ENCODE measurements around the gene H6PD. TPM values are rescaled to one million over a fixed set of nuclear protein-coding genes. Genes with fewer than 3 reads are reported as not detected.

H6PD gene
- total and polyA plus RNA-seq, 8 donors, result 3.2 to 54.3 (median 22.7) TPM

DNA sequence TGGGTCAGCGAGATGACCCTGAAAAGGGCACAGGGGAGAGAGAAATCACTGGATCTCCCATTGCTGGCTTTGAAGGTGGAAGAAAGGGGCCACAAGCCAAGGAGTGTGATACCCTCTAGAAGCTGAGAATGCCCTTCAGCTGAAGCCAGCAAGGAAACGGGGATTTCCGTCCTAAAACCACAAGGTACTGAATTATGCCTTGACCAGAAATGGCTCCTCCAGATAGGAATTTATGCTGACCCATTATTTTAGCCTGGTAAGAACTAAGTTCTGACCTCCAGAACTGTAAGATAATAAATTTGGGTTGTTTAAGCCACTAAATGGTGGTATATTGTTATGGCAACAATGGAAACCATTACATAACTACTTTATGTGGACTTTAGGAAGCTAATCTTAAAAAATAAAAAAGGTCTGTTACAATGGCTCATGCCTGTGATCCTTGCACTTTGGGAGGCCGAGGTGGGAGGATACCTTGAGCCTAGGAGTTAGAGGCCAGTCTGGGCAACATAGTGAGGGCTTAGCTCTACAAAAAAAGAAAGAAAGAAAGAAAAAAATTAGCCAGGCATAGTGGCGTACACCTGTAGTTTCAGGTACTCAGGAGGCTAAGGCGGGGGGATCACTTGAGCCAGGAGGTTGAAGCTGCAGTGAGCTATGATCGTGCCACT lies 3.6 kb upstream of the H6PD start:
- H3K4me3 ChIP-seq, result no peak overlapping the region
- peaks cover 0 to 10% (median 0%) of the 10 kb centered on the region in 3 donors for H3K27me3 ChIP-seq
- peaks cover 21 to 31% (median 22%) of the 10 kb centered on the region in 4 donors for H3K4me1 ChIP-seq
- no peaks in the 10 kb centered on the region for H3K9me3 ChIP-seq
- no peak for TF ChIP-seq POLR2AphosphoS5 (IDR thresholded peaks at IDR 0.05)
- TF ChIP-seq EP300 (IDR thresholded peaks at IDR 0.05), result no peak
- TF ChIP-seq POLR2A (IDR thresholded peaks at IDR 0.05), result no peak
- no peak for TF ChIP-seq CTCF (IDR thresholded peaks at IDR 0.05)
- no peak overlapping the region for H3K27ac ChIP-seq
- no peaks in the 10 kb centered on the region for H3K36me3 ChIP-seq
- intact Hi-C loops (cut with DNase I; ENCODE audit: low total_unique reads), result no loop called here
- DNase-seq, result no peak
- WGBS, 5 donors, result 85 to 90% (median 88%) methylated on average over 7 of the region's 7 CpGs

DNA sequence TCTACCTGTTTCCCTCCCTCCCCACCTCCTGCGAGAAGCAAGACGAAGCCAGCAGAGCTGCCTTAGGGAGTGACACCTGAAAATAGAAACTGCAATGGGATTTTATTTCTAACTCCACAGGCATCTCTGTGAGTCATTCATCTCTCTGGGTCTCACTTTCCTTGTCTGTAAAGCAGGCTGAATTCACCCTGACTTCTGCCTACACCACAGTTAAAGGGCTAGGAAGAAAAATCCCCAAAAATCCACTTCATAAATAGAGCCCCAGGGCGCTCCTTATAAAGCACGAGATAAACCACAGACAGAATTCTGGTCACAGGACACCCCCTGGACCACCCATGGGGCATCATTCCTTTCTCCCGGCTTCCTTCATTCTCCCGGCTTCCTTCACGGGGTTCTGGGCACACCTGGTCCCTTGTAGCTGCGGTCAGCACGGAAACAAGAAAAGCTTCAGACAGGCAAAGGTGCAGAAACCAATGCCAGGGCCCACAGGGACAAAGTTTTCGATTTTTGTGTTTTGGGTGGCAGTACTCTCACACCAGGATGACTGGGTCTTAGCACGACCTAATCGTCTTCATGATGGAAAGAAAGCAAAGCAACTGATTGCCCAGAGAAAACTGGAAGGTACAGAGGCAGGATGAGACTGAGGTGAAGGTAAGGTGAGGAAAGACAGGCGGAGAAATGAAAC lies 2.8 kb upstream of the H6PD start:
- no peak for TF ChIP-seq EP300 (IDR thresholded peaks at IDR 0.05)
- TF ChIP-seq POLR2A (IDR thresholded peaks at IDR 0.05), result no peak
- no peak for TF ChIP-seq CTCF (IDR thresholded peaks at IDR 0.05)
- TF ChIP-seq POLR2AphosphoS5 (IDR thresholded peaks at IDR 0.05), result no peak
- Histone ChIP-seq H3K27ac (peak overlapping the region in 3 of 5 donors; percentile 65 to 98 (median 97)), H3K4me3 (no peak overlapping the region), H3K4me1 (peaks cover 29 to 39% (median 30%) of the 10 kb centered on the region in 4 donors), H3K27me3 (peaks cover 0 to 2% (median 0%) of the 10 kb centered on the region in 3 donors), H3K36me3 (no peaks in the 10 kb centered on the region), H3K9me3 (no peaks in the 10 kb centered on the region)
- no peak for DNase-seq
- WGBS, 5 donors, result 61 to 72% (median 63%) methylated on average over 13 of the region's 13 CpGs
- intact Hi-C loops (cut with DNase I; ENCODE audit: low total_unique reads), result no loop called here

GRCh38 chr1:9233241-9233941 lies 1.2 kb upstream of the H6PD start:
- intact Hi-C loops (cut with DNase I; ENCODE audit: low total_unique reads), result no loop called here
- TF ChIP-seq EP300 (IDR thresholded peaks at IDR 0.05) (peak; percentile 93), CTCF (IDR thresholded peaks at IDR 0.05) (no peak), POLR2A (IDR thresholded peaks at IDR 0.05) (no peak), POLR2AphosphoS5 (IDR thresholded peaks at IDR 0.05) (peak; percentile 87 to 88 (median 88))
- 55 to 66% (median 60%) methylated on average over 16 to 20 of the region's 20 CpGs for WGBS, 5 donors

DNA sequence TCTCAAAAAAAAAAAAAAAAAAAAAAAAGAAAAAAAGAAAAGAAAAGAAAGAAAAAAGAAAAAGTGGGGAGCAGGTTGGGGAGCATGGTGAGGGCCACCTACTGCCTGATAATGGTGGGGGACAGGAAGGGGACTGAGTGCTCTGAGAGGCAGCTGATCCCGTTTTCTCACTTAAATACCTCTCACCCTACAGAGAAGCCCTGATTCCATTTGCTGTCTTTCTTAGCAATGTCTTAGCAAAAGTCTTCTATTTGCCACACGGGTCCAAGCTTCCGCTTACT lies 692 bp upstream of the H6PD start:
- intact Hi-C loops (cut with DNase I; ENCODE audit: low total_unique reads), result no loop called here
- H3K9me3 ChIP-seq, result no peaks in the 10 kb centered on the region
- peak overlapping the region; percentile 88 to 98 (median 96) for H3K27ac ChIP-seq
- no peaks in the 10 kb centered on the region for H3K27me3 ChIP-seq
- no peak for TF ChIP-seq CTCF (IDR thresholded peaks at IDR 0.05)
- no peak for TF ChIP-seq EP300 (IDR thresholded peaks at IDR 0.05)
- no peak for TF ChIP-seq POLR2AphosphoS5 (IDR thresholded peaks at IDR 0.05)
- no peak for TF ChIP-seq POLR2A (IDR thresholded peaks at IDR 0.05)
- peaks cover 46 to 60% (median 50%) of the 10 kb centered on the region in 4 donors for H3K4me1 ChIP-seq
- WGBS, 5 donors, result 27 to 50% (median 37%) methylated on average over 3 of the region's 3 CpGs
- H3K36me3 ChIP-seq, result no peaks in the 10 kb centered on the region
- DNase-seq, result no peak
- H3K4me3 ChIP-seq, result peak overlapping the region; percentile 48 to 69 (median 57)

More at GRCh38 chr1:9233241-9233941, 1.2 kb upstream of the H6PD start:
- Histone ChIP-seq H3K27me3 (no peaks in the 10 kb centered on the region), H3K27ac (peak overlapping the region; percentile 39 to 98 (median 96)), H3K9me3 (no peaks in the 10 kb centered on the region), H3K4me1 (peaks cover 41 to 55% (median 45%) of the 10 kb centered on the region in 4 donors), H3K4me3 (peak overlapping the region in 1 of 4 donors; percentile 48), H3K36me3 (no peaks in the 10 kb centered on the region)
- DNase-seq, result peak; percentile 56 to 70

Measured in stomach (tissue), 9 donors.